GM23338 (cell line): ENCODE measurements around the gene SEPTIN11. TPM values are rescaled to one million over a fixed set of nuclear protein-coding genes. Genes with fewer than 3 reads are reported as not detected.

Source experiments
- ATAC-seq: fragments of 200-7000 bp; cut with Tn5 transposase; 3 replicates; pipeline ENCODE4 v1.9.1; 2020
- DNase-seq: peaks from one replicate; pipeline ENCODE4 v3.0.0-alpha.2; 2015; ENCODE audit warnings: low spot score
- H2AFZ ChIP-seq: fragments of 200-600 bp; sonication (generic); 2 replicates; pipeline ENCODE4 v1.8.0; 2016; ENCODE audit warnings: antibody characterized with exemption, mild to moderate bottlenecking, moderate library complexity
- H3F3A ChIP-seq: fragments of 200-600 bp; sonication (generic); replicated peaks from 2 replicates; pipeline ENCODE4 v1.8.0; 2017; ENCODE audit warnings: antibody characterized with exemption, mixed run types, low read depth
- H3K27ac ChIP-seq: fragments of 200-600 bp; sonication (generic); 2 replicates; pipeline ENCODE4 v1.6.1; 2016; ENCODE audit warnings: low read depth
- H3K27me3 ChIP-seq: fragments of 200-600 bp; sonication (generic); 2 replicates; pipeline ENCODE4 v1.8.0; 2016; ENCODE audit warnings: mild to moderate bottlenecking, mixed run types, moderate library complexity; ENCODE audit not compliant: insufficient read depth
- H3K36me3 ChIP-seq: fragments of 200-600 bp; sonication (generic); 2 replicates; pipeline ENCODE4 v1.8.0; 2016; ENCODE audit warnings: mild to moderate bottlenecking; ENCODE audit not compliant: insufficient read depth
- H3K4me1 ChIP-seq: fragments of 200-600 bp; sonication (generic); 2 replicates; pipeline ENCODE4 v1.8.0; 2016; ENCODE audit warnings: mild to moderate bottlenecking, moderate library complexity; ENCODE audit not compliant: insufficient read depth
- H3K4me2 ChIP-seq: fragments of 200-600 bp; sonication (generic); 2 replicates; pipeline ENCODE4 v1.7.1; 2017; ENCODE audit warnings: mixed run types
- H3K4me3 ChIP-seq: fragments of 200-600 bp; sonication (generic); 2 replicates; pipeline ENCODE4 v1.6.1; 2016; ENCODE audit warnings: mixed run types
- H3K79me2 ChIP-seq: fragments of 200-600 bp; sonication (generic); replicated peaks from 2 replicates; pipeline ENCODE4 v1.8.0; 2017; ENCODE audit warnings: mild to moderate bottlenecking; ENCODE audit not compliant: insufficient read depth
- H3K9me2 ChIP-seq: fragments of 200-600 bp; sonication (generic); 2 replicates; pipeline ENCODE4 v1.8.0; 2017; ENCODE audit not compliant: insufficient read depth
- H4K20me1 ChIP-seq: fragments of 200-600 bp; sonication (generic); replicated peaks from 2 replicates; pipeline ENCODE4 v1.8.0; 2017; ENCODE audit warnings: mild to moderate bottlenecking; ENCODE audit not compliant: insufficient read depth
- H3K27ac Mint-ChIP-seq: 2 replicates; pipeline ENCODE4 v1.8.0; 2020; ENCODE audit warnings: inconsistent platforms, mild to moderate bottlenecking, moderate library complexity, mixed read lengths
- H3K27me3 Mint-ChIP-seq: 3 replicates; pipeline ENCODE4 v1.8.0; 2022; ENCODE audit warnings: low read depth, mild to moderate bottlenecking, moderate library complexity, mixed read lengths, inconsistent platforms; ENCODE audit not compliant: insufficient read depth, poor library complexity
- H3K36me3 Mint-ChIP-seq: 3 replicates; pipeline ENCODE4 v1.8.0; 2021; ENCODE audit warnings: low read depth, mild to moderate bottlenecking, inconsistent platforms, moderate library complexity, mixed read lengths
- H3K4me1 Mint-ChIP-seq: 3 replicates; pipeline ENCODE4 v1.8.0; 2020; ENCODE audit warnings: mild to moderate bottlenecking, inconsistent platforms, mixed read lengths
- H3K4me3 Mint-ChIP-seq: 3 replicates; pipeline ENCODE4 v1.8.0; 2021; ENCODE audit warnings: moderate library complexity, mild to moderate bottlenecking, inconsistent platforms, mixed read lengths
- H3K9me3 Mint-ChIP-seq: 3 replicates; pipeline ENCODE4 v1.8.0; 2020; ENCODE audit warnings: moderate library complexity, mild to moderate bottlenecking, inconsistent platforms, mixed read lengths
- CREB1 ChIP-seq: fragments of 250-450 bp; sonication (Bioruptor Pico); IDR thresholded peaks from 2 replicates; pipeline ENCODE4 v1.5.0; 2020; ENCODE audit warnings: low read depth, mild to moderate bottlenecking, moderate library complexity
- EZH2 ChIP-seq: fragments of 200-600 bp; sonication (generic); IDR thresholded peaks from one replicate; pipeline ENCODE4 v1.8.0; 2017; ENCODE audit warnings: antibody characterized with exemption, mild to moderate bottlenecking, low read depth; ENCODE audit not compliant: unreplicated experiment
- EZH2phosphoT487 ChIP-seq: fragments of 200-600 bp; sonication (generic); IDR thresholded peaks from one replicate; pipeline ENCODE4 v1.8.1; 2018; ENCODE audit warnings: antibody characterized with exemption; ENCODE audit not compliant: unreplicated experiment
- JUNB ChIP-seq: IDR thresholded peaks from one replicate; pipeline ENCODE4 v1.6.1; 2016; ENCODE audit warnings: antibody characterized with exemption; ENCODE audit not compliant: unreplicated experiment
- NANOG ChIP-seq: IDR thresholded peaks from 2 replicates; pipeline ENCODE4 v1.6.1; 2016; ENCODE audit warnings: antibody characterized with exemption, borderline replicate concordance
- POLR2AphosphoS5 ChIP-seq: IDR thresholded peaks from 2 replicates; pipeline ENCODE4 v1.6.1; 2016; ENCODE audit warnings: antibody characterized with exemption, low read depth
- STAT1 ChIP-seq: IDR thresholded peaks from one replicate; pipeline ENCODE4 v1.6.1; 2016; ENCODE audit warnings: antibody characterized with exemption; ENCODE audit not compliant: unreplicated experiment
- ZNF114 ChIP-seq: fragments of 250-450 bp; sonication (Bioruptor Pico); IDR thresholded peaks from 2 replicates; pipeline ENCODE4 v1.5.0; 2020; ENCODE audit warnings: mild to moderate bottlenecking, moderate library complexity
- ZNF331 ChIP-seq: fragments of 250-450 bp; sonication (Bioruptor Pico); IDR thresholded peaks from 2 replicates; pipeline ENCODE4 v1.5.0; 2020; ENCODE audit warnings: low read depth, mild to moderate bottlenecking, moderate library complexity
- polyA plus RNA-seq: library from polyadenylated mRNA; unstranded; fragments of >200 nt; fragmentation: Nextera tagmentation; extraction: Ambion mirVana; gene quantifications from 2 replicates; pipeline ENCODE4 v1.2.1, GENCODE V29; 2016
- total RNA-seq: library from RNA; depleted of rRNA; stranded (reverse); fragments of >200 nt; shearing (Covaris generic); gene quantifications from 2 replicates; pipeline ENCODE4 v1.2.3, GENCODE V29; 2014
- TF ChIP-seq, protein P1 (sequence below): IDR thresholded peaks from one replicate; pipeline ENCODE4 v1.6.1; 2018; ENCODE audit warnings: antibody characterized with exemption; ENCODE audit not compliant: unreplicated experiment
- TF ChIP-seq, protein P2 (sequence below), 2 experiments: fragments of 200-600 bp in 1 of 2; sonication (generic) in 1 of 2; conservative IDR thresholded peaks; 2 replicates each; pipeline versions ENCODE4 v1.5.1 to v1.6.1; 2016 to 2017; ENCODE audit warnings: antibody characterized with exemption in 2 of 2, low read depth in 2 of 2, mild to moderate bottlenecking in 2 of 2, moderate library complexity in 1 of 2
- TF ChIP-seq, protein P3 (sequence below): IDR thresholded peaks from 2 replicates; pipeline ENCODE4 v1.6.1; 2016; ENCODE audit warnings: antibody characterized with exemption

The SEPTIN11 gene
- total and polyA plus RNA-seq, 2 experiments from 2014 or later: 80.0 to 81.6 TPM

DNA sequence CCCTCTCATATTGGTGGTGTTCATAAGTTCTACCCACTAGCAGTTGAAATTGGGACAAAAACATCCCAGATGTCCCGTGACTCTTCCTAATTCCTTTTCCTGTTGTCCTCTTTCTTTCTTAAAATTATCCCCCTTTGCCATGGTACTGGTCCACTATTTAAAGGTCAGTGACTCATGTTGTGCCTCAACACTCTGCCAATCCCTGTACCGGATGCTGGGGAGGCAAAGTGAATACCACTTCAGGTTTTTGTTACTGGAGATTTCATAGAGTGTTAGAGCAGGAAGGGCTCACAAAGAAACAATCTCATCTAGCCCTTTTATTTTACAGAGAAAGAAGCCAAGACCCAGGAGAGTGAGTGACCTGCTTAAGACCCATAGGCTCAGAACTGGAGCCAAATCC lies 24.6 kb downstream of the SEPTIN11 start:
- Mint-ChIP-seq H3K36me3 (no peaks in the 10 kb centered on the region), H3K4me3 (no peak overlapping the region), H3K9me3 (no peaks in the 10 kb centered on the region), H3K27ac (peak overlapping the region; percentile 11; the same call in 1 of the 2 replicates), H3K4me1 (peaks cover 40% of the 10 kb centered on the region), H3K27me3 (peaks cover 2% of the 10 kb centered on the region)
- H3K79me2 ChIP-seq: peaks cover 51% of the 10 kb centered on the region
- no peaks in the 10 kb centered on the region for H3K36me3 ChIP-seq
- DNase-seq (no peak), ATAC-seq (no peak)
- H4K20me1 ChIP-seq: peaks cover 3% of the 10 kb centered on the region; the same call in 1 of the 2 replicates
- no peak overlapping the region for H3K27ac ChIP-seq
- no peak overlapping the region for H3K4me3 ChIP-seq
- no peaks in the 10 kb centered on the region for H3K27me3 ChIP-seq
- H3K9me2 ChIP-seq: no peaks in the 10 kb centered on the region
- no peaks in the 10 kb centered on the region for H3F3A ChIP-seq
- peaks cover 22% of the 10 kb centered on the region; the same call in 1 of the 2 replicates for H3K4me1 ChIP-seq
- H3K4me2 ChIP-seq: no peak overlapping the region
- TF ChIP-seq, protein P1, sequence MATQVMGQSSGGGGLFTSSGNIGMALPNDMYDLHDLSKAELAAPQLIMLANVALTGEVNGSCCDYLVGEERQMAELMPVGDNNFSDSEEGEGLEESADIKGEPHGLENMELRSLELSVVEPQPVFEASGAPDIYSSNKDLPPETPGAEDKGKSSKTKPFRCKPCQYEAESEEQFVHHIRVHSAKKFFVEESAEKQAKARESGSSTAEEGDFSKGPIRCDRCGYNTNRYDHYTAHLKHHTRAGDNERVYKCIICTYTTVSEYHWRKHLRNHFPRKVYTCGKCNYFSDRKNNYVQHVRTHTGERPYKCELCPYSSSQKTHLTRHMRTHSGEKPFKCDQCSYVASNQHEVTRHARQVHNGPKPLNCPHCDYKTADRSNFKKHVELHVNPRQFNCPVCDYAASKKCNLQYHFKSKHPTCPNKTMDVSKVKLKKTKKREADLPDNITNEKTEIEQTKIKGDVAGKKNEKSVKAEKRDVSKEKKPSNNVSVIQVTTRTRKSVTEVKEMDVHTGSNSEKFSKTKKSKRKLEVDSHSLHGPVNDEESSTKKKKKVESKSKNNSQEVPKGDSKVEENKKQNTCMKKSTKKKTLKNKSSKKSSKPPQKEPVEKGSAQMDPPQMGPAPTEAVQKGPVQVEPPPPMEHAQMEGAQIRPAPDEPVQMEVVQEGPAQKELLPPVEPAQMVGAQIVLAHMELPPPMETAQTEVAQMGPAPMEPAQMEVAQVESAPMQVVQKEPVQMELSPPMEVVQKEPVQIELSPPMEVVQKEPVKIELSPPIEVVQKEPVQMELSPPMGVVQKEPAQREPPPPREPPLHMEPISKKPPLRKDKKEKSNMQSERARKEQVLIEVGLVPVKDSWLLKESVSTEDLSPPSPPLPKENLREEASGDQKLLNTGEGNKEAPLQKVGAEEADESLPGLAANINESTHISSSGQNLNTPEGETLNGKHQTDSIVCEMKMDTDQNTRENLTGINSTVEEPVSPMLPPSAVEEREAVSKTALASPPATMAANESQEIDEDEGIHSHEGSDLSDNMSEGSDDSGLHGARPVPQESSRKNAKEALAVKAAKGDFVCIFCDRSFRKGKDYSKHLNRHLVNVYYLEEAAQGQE: no peak
- TF ChIP-seq JUNB: no peak
- TF ChIP-seq ZNF114 (CRISPR knock-in tag): no peak
- no peak for TF ChIP-seq EZH2
- TF ChIP-seq CREB1 (CRISPR knock-in tag): no peak
- no peak for TF ChIP-seq NANOG
- H2AFZ ChIP-seq: no peak overlapping the region

DNA sequence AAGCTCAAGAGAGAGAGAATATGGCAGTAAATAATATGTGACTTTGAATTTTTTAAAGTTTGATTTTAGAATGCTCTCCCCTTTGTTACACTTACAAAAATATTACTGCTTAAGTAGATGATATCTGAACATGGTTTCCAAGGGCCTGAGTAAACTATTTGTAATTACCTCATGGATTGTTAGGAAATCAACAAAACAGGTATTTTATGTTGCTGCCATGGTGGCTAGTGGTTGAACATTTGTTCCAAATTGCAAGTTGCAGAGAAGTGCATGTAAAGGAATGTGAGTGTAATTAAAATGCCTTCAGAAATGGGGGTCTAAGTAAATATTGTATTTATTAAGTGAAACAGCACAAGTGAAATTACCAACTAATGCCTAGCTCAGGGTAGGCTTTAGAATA lies 27.6 kb downstream of the SEPTIN11 start:
- Histone ChIP-seq H3K9me2 (no peaks in the 10 kb centered on the region), H3K4me1 (peaks cover 19% of the 10 kb centered on the region), H4K20me1 (peaks cover 3% of the 10 kb centered on the region; the same call in 1 of the 2 replicates), H2AFZ (no peak overlapping the region), H3F3A (no peaks in the 10 kb centered on the region), H3K27me3 (no peaks in the 10 kb centered on the region), H3K4me2 (no peak overlapping the region), H3K36me3 (no peaks in the 10 kb centered on the region), H3K4me3 (no peak overlapping the region), H3K27ac (no peak overlapping the region), H3K79me2 (peaks cover 65% of the 10 kb centered on the region)
- peaks cover 37% of the 10 kb centered on the region for H3K4me1 Mint-ChIP-seq
- no peaks in the 10 kb centered on the region for H3K36me3 Mint-ChIP-seq
- H3K4me3 Mint-ChIP-seq: no peak overlapping the region
- H3K9me3 Mint-ChIP-seq: no peaks in the 10 kb centered on the region
- no peak overlapping the region for H3K27ac Mint-ChIP-seq
- H3K27me3 Mint-ChIP-seq: peaks cover 4% of the 10 kb centered on the region
- no peak for DNase-seq
- no peak for ATAC-seq
- TF ChIP-seq POLR2AphosphoS5: no peak
- no peak for TF ChIP-seq EZH2
- TF ChIP-seq, protein P2, sequence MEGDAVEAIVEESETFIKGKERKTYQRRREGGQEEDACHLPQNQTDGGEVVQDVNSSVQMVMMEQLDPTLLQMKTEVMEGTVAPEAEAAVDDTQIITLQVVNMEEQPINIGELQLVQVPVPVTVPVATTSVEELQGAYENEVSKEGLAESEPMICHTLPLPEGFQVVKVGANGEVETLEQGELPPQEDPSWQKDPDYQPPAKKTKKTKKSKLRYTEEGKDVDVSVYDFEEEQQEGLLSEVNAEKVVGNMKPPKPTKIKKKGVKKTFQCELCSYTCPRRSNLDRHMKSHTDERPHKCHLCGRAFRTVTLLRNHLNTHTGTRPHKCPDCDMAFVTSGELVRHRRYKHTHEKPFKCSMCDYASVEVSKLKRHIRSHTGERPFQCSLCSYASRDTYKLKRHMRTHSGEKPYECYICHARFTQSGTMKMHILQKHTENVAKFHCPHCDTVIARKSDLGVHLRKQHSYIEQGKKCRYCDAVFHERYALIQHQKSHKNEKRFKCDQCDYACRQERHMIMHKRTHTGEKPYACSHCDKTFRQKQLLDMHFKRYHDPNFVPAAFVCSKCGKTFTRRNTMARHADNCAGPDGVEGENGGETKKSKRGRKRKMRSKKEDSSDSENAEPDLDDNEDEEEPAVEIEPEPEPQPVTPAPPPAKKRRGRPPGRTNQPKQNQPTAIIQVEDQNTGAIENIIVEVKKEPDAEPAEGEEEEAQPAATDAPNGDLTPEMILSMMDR (conservative IDR thresholded peaks at IDR 0.05; ENCODE audit: low read depth in 2 of 2): no peak
- no peak for TF ChIP-seq STAT1
- no peak for TF ChIP-seq ZNF114 (CRISPR knock-in tag)
- no peak for TF ChIP-seq NANOG
- no peak for TF ChIP-seq ZNF331 (CRISPR knock-in tag)
- TF ChIP-seq, protein P3, sequence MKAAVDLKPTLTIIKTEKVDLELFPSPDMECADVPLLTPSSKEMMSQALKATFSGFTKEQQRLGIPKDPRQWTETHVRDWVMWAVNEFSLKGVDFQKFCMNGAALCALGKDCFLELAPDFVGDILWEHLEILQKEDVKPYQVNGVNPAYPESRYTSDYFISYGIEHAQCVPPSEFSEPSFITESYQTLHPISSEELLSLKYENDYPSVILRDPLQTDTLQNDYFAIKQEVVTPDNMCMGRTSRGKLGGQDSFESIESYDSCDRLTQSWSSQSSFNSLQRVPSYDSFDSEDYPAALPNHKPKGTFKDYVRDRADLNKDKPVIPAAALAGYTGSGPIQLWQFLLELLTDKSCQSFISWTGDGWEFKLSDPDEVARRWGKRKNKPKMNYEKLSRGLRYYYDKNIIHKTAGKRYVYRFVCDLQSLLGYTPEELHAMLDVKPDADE: no peak
- TF ChIP-seq CREB1 (CRISPR knock-in tag): no peak
- no peak for TF ChIP-seq EZH2phosphoT487
- no peak for TF ChIP-seq JUNB
